Subcutaneous abdominal adipose tissue (tissue), 5 donors: ENCODE data around the gene AFDN.

Experiments
- H3K27ac ChIP-seq: one replicate; pipeline ENCODE4 v1.7.0; 2013; ENCODE audit warnings: low read depth, mild to moderate bottlenecking, inconsistent platforms, low read length, moderate library complexity
- H3K27me3 ChIP-seq, 5 donors: one replicate each; pipeline ENCODE4 v1.7.0; 2013; ENCODE audit warnings: low read length in 5 of 5, inconsistent platforms in 1 of 5; ENCODE audit not compliant: control insufficient read depth in 5 of 5, insufficient read depth in 4 of 5
- H3K36me3 ChIP-seq, 5 donors: one replicate each; pipeline ENCODE4 v1.7.0; 2013; ENCODE audit warnings: low read length in 5 of 5; ENCODE audit not compliant: control insufficient read depth in 5 of 5, insufficient read depth in 5 of 5
- H3K4me1 ChIP-seq, 5 donors: one replicate each; pipeline ENCODE4 v1.7.0; 2013; ENCODE audit warnings: low read length in 5 of 5, mild to moderate bottlenecking in 3 of 5, moderate library complexity in 1 of 5; ENCODE audit not compliant: control insufficient read depth in 5 of 5, insufficient read depth in 5 of 5
- H3K4me3 ChIP-seq, 5 donors: one replicate each; pipeline ENCODE4 v1.7.0; 2013; ENCODE audit warnings: low read length in 5 of 5, low read depth in 1 of 5
- H3K9ac ChIP-seq, 5 donors: one replicate each; pipeline ENCODE4 v1.7.0; 2013; ENCODE audit warnings: low read length in 5 of 5, mild to moderate bottlenecking in 4 of 5, moderate library complexity in 3 of 5
- H3K9me3 ChIP-seq, 5 donors: one replicate each; pipeline ENCODE4 v1.7.0; 2013; ENCODE audit warnings: low read length in 5 of 5; ENCODE audit not compliant: control insufficient read depth in 5 of 5
- donor health status: healthy.
- donor health status: healthy.
- donor health status: healthy.
- donor health status: healthy.
- donor health status: healthy.

Gene AFDN

GRCh38 chr6:167937948-167938911 is 111.5 kb downstream of the AFDN start:
- Histone ChIP-seq H3K4me3 (no peak overlapping the region), H3K9me3 (no peaks in the 10 kb centered on the region), H3K9ac (no peak overlapping the region), H3K27me3 (no peaks in the 10 kb centered on the region), H3K27ac (no peak overlapping the region), H3K36me3 (peaks cover 3 to 16% (median 4%) of the 10 kb centered on the region in 5 donors), H3K4me1 (peaks cover 0 to 18% (median 8%) of the 10 kb centered on the region in 5 donors)

- Histone ChIP-seq H3K36me3 (peaks cover 11 to 37% (median 27%) of the 10 kb centered on the region in 5 donors), H3K27ac (no peak overlapping the region), H3K27me3 (no peaks in the 10 kb centered on the region), H3K9me3 (no peaks in the 10 kb centered on the region), H3K9ac (no peak overlapping the region), H3K4me1 (peaks cover 0 to 15% (median 6%) of the 10 kb centered on the region in 5 donors), H3K4me3 (no peak overlapping the region)
These were observed 115.1 kb downstream of the AFDN start for GRCh38 chr6:167941822-167942221.

GRCh38 chr6:167944130-167944529 is 117.4 kb downstream of the AFDN start:
- Histone ChIP-seq H3K9ac (no peak overlapping the region), H3K36me3 (peaks cover 22 to 51% (median 42%) of the 10 kb centered on the region in 5 donors), H3K4me3 (no peak overlapping the region), H3K9me3 (no peaks in the 10 kb centered on the region), H3K27me3 (no peaks in the 10 kb centered on the region), H3K27ac (no peak overlapping the region), H3K4me1 (no peaks in the 10 kb centered on the region)

GRCh38 chr6:167946007-167946406 is 119.3 kb downstream of the AFDN start:
- H3K27me3 ChIP-seq: no peaks in the 10 kb centered on the region
- H3K4me1 ChIP-seq: no peaks in the 10 kb centered on the region
- H3K36me3 ChIP-seq: peaks cover 33 to 66% (median 61%) of the 10 kb centered on the region in 5 donors
- no peaks in the 10 kb centered on the region for H3K9me3 ChIP-seq
- no peak overlapping the region for H3K27ac ChIP-seq
- no peak overlapping the region for H3K4me3 ChIP-seq
- no peak overlapping the region for H3K9ac ChIP-seq

GRCh38 chr6:167946604-167947003 is 119.9 kb downstream of the AFDN start:
- no peaks in the 10 kb centered on the region for H3K4me1 ChIP-seq
- H3K27me3 ChIP-seq: no peaks in the 10 kb centered on the region
- H3K9me3 ChIP-seq: no peaks in the 10 kb centered on the region
- H3K4me3 ChIP-seq: no peak overlapping the region
- H3K36me3 ChIP-seq: peaks cover 34 to 72% (median 67%) of the 10 kb centered on the region in 5 donors
- no peak overlapping the region for H3K9ac ChIP-seq
- H3K27ac ChIP-seq: no peak overlapping the region

- no peaks in the 10 kb centered on the region for H3K4me1 ChIP-seq
- no peaks in the 10 kb centered on the region for H3K9me3 ChIP-seq
- H3K9ac ChIP-seq: no peak overlapping the region
- peaks cover 34 to 80% (median 77%) of the 10 kb centered on the region in 5 donors for H3K36me3 ChIP-seq
- no peak overlapping the region for H3K27ac ChIP-seq
- no peak overlapping the region for H3K4me3 ChIP-seq
- no peaks in the 10 kb centered on the region for H3K27me3 ChIP-seq
These were observed 121.0 kb downstream of the AFDN start for GRCh38 chr6:167947716-167948115.

- no peaks in the 10 kb centered on the region for H3K4me1 ChIP-seq
- no peak overlapping the region for H3K9ac ChIP-seq
- peaks cover 34 to 73% (median 71%) of the 10 kb centered on the region in 5 donors for H3K36me3 ChIP-seq
- no peak overlapping the region for H3K4me3 ChIP-seq
- H3K9me3 ChIP-seq: no peaks in the 10 kb centered on the region
- no peak overlapping the region for H3K27ac ChIP-seq
- H3K27me3 ChIP-seq: no peaks in the 10 kb centered on the region
These were observed 122.0 kb downstream of the AFDN start for GRCh38 chr6:167948716-167949115.

GRCh38 chr6:167949121-167949684 is 122.5 kb downstream of the AFDN start:
- Histone ChIP-seq H3K27me3 (no peaks in the 10 kb centered on the region), H3K36me3 (peaks cover 34 to 68% (median 67%) of the 10 kb centered on the region in 5 donors)

GRCh38 chr6:167951781-167952511 is 125.2 kb downstream of the AFDN start:
- H3K36me3 ChIP-seq: peaks cover 24 to 59% (median 56%) of the 10 kb centered on the region in 5 donors
- no peak overlapping the region for H3K4me3 ChIP-seq
- H3K9me3 ChIP-seq: no peaks in the 10 kb centered on the region
- no peak overlapping the region for H3K27ac ChIP-seq
- no peak overlapping the region for H3K9ac ChIP-seq
- no peaks in the 10 kb centered on the region for H3K4me1 ChIP-seq
- no peaks in the 10 kb centered on the region for H3K27me3 ChIP-seq

More at GRCh38 chr6:167949121-167949684, 122.5 kb downstream of the AFDN start:
- H3K4me3 ChIP-seq: no peak overlapping the region
- no peaks in the 10 kb centered on the region for H3K9me3 ChIP-seq
- H3K9ac ChIP-seq: no peak overlapping the region
- H3K27ac ChIP-seq: no peak overlapping the region
- no peaks in the 10 kb centered on the region for H3K4me1 ChIP-seq

GRCh38 chr6:167952512-167952859 is 125.8 kb downstream of the AFDN start:
- Histone ChIP-seq H3K4me3 (no peak overlapping the region), H3K4me1 (no peaks in the 10 kb centered on the region), H3K9ac (no peak overlapping the region), H3K36me3 (peaks cover 22 to 62% (median 58%) of the 10 kb centered on the region in 5 donors), H3K27me3 (no peaks in the 10 kb centered on the region), H3K9me3 (no peaks in the 10 kb centered on the region), H3K27ac (no peak overlapping the region)
